ENCODE measurements around the gene CCDC110.

CCDC110 gene

GRCh38 chr4:185470501-185471195, 885 bp downstream of the CCDC110 start:
- DNase-seq = no peak

- no peak for DNase-seq
Observed at GRCh38 chr4:185469580-185470154, 1.9 kb downstream of the CCDC110 start.

GRCh38 chr4:185468999-185469398, 2.5 kb downstream of the CCDC110 start:
- no peak for DNase-seq

DNA sequence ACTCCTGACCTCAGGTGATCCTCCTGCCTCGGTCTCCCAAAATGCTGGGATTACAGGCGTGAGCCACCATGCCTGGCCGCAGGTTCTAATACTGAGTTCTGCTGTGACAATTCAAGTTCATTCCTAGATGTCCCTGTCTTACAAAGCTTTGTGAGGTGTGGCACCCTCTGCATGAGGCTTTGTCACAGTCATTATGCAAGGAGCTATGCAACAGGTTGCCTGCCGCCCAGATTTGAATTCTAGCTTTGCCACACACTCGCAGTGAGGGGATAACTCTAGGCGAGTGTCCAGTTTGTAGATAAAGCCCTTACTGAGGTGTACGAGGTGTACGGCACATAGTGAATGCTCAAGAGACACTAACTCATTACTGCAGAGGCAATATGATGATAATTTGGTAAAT, 3.5 kb downstream of the CCDC110 start:
- DNase-seq = no peak

DNA sequence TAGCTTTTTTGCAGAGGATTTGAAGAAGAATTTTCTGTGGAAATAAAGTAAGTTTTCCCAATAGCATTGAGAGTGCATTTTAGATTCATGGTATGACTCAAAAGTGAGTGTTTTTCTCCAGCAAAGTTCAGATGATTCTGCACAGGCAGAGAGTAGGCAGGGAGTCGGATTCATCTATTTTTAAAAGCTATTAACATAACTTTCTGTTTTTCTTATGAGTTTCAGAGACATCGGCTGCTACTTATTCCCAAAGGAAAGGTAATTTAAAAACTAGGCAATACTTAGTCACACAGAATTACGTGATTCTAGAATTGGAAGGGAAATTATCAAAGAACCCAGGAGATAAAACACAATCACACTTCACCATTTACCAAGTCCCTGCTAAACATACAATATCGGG, 4.4 kb downstream of the CCDC110 start:
- no peak for DNase-seq

DNA sequence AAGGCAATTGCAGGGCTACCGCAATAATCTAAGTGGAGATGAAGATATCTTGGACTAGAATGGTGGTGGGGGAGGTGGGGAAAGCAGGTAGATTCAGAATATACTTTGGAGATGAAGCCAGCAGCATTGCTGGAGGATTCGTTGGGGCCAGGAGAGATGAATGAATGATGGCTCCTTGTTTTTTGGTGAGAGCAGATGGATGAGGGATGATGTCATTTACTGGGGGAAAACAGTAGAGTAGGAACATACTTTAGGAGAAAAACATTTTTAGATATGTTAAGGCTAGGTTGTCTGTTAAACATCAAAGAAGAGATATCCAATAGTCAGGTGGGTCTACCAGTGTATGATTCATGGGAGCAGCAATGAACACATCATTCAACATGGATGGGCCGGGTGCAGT, 5.8 kb downstream of the CCDC110 start:
- no peak for DNase-seq

DNA sequence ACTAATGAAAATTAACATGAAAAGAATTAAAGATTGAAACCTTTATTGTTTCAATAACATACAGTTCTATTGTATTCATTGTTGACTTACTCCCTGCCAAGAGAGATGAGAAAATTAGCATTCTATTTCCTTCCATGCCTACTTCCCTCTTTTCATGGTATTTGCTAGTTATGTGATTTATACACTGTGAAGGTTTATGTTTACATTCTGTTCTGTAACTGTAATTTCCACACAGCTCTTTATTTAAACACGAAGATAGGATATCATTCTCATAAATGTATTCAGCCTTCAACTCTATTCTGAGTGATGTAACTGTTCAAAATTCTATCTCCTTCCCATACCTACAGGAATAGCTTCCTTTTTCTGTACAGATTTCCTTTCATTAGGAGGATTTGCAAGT, 6.6 kb downstream of the CCDC110 start:
- no peak for DNase-seq

DNA sequence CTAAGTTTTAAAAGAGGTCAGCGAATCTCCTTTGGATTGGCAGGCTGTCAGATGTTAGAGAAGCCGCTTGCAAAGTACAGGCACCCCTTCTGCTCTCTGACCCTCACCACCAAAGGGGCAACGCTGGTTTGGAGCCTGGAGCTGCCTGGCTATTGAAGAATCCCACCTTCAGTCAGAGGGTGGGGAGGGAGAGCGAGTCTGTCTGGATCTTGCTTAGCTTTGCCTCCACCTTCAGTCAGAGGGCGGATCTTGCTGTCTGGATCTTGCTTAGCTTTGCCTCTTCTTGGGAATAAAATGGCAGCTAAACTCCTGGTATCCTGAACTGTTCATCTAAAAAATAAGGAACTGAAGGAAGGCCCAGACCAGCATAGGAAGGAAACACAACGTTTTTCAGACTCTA, 7.3 kb downstream of the CCDC110 start:
- no peak for DNase-seq

DNA sequence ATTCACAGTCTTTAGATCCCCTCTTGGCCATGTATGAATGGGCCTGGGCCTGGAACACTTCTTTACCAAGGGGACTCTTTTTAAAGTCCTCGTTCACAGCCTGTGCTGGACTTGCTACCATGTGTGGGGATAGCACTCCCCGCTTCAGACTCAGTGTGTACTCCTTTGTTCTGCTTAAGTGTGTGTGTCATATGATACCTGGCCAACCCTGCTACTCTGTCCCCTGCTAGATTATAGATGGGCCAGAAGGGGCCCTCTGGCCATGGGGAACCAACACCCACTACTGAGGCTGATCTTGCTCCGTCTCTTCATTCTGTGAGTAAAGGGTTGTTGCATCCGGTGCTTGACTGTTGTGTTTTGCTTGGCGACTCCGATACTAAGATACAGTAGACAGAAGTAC, 8.0 kb downstream of the CCDC110 start:
- DNase-seq = no peak

GRCh38 chr4:185461565-185461964, 10.0 kb downstream of the CCDC110 start:
- DNase-seq = no peak

DNA sequence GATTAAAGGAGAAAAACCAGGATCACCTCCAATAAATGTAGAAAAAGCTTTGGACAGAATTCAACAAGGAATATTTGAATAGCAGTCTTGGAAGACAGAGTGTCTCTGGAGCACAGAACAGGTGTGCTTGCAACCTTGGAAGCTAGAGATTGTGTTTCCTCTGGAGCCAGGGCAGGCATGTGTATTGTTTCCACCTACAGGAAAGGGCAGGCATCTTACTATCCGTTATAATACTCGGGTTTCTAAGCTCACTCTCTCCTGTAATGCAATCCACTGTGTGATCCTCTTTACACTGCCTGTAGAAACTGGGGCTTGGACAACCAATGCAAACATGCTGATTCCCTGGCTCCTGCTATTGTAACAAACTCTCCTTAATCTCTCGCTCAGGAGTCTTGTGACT, 14.4 kb downstream of the CCDC110 start:
- DNase-seq = no peak

DNA sequence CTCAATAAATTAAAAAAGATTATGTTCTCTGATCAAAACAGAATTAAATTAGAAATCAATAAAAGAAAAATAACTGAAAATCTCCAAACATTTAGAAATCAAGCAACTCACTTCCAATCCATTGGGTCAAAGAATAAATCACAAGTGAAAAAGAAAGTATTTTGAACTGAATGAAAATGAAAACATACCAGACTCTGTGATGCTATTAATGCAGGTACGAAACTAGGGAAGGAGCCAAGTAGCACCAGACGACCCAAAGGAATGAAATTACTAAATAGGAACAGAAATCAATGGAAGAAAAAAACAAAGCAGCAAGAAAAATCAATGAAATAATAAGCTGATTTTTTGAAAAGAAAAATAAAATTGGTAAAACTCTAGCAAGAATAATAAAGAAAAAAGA, 15.4 kb downstream of the CCDC110 start:
- DNase-seq = no peak

- no peak for DNase-seq
Observed at GRCh38 chr4:185445209-185445608, 26.3 kb downstream of the CCDC110 start.

- no peak for DNase-seq
Observed at GRCh38 chr4:185441479-185441878, 30.1 kb downstream of the CCDC110 start.

- DNase-seq = no peak
Observed at GRCh38 chr4:185437809-185438208, 33.7 kb downstream of the CCDC110 start.

- DNase-seq = no peak
Observed at GRCh38 chr4:185435466-185435865, 36.1 kb downstream of the CCDC110 start.

DNA sequence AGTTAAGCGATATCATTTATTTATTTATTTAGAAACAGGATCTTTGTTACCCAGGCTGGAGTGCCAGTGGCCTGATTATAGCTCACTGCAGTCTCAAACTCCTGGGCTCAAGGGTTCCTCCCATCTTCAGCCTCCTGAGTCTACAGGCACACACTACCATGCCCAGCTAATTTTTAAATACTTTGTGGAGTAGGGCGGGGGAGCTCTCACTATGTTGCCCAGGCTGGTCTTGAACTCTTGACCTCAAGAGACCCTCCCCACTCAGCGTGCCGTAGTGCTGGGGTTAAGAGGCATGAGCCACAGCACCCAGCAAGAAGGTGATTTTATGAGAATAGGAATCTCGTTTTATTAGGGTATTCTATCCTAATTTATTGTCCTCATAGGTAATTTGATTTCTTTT, 41.9 kb downstream of the CCDC110 start:
- DNase-seq = no peak

GRCh38 chr4:185426960-185427688, 44.4 kb downstream of the CCDC110 start:
- no peak for DNase-seq

GRCh38 chr4:185425647-185426352, 45.7 kb downstream of the CCDC110 start, which contains the start of gene UFSP2:
Gene UFSP2, minus strand, starts transcription at chr4:185425964. Its CDS starts 96 bp downstream, at chr4:185425868.
- peak; percentile 86 for DNase-seq

- DNase-seq = peak; percentile 2
Observed at GRCh38 chr4:185424905-185425646, 46.5 kb downstream of the CCDC110 start.

DNA sequence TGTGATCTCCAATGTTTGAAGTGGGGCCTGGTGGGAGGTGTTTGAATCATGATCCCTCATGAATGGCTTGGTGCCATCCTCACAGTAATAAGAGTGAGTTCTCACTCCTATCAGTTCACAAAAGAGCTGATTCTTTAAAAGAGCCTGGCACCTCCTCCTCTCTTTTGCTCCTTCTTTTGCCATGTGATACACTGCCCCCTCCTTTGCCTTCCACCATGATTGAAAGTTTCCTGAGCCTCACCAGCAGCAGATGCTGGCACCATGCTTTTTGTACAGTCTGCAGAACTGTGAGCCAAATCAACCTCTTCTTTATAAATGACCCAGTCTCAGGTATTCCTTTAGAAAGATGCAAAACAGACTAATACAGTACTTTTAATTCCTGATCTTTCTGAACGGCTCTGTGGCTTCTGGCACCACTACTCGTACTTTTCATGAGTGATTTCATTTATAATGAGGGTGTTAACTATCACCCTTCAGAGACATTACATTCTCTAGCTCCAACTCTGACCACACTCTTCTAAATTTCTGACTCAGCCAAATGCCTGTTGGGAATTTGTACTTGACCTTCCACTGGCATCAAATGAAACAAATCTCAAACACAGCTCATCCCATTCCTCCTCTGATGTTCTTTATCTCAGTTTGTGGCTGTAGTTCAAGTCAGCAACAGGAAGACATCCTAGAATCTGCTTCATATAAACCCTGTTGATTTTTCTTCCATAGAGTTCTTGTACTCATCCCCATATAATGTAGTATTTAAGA, 50.0 kb downstream of the CCDC110 start:
- DNase-seq = no peak

GRCh38 chr4:185416955-185417354, 54.6 kb downstream of the CCDC110 start:
- no peak for DNase-seq

Measured in inflammatory macrophage treated with lipopolysaccharide for 4 hours (primary cell).